Hepatocyte (in vitro differentiated cells): Measurements from ENCODE around the gene IFT122. TPM values are rescaled to one million over a fixed set of nuclear protein-coding genes. Genes with fewer than 3 reads are reported as not detected.

ENCODE experiments used
- DNase-seq: peaks from one replicate; pipeline ENCODE4 v3.0.0-alpha.2; 2016; ENCODE audit warnings: low spot score
- H2AFZ ChIP-seq: fragments of 200-600 bp; sonication (generic); 2 replicates; pipeline ENCODE4 v1.6.0; 2016; ENCODE audit warnings: antibody characterized with exemption, mild to moderate bottlenecking
- H3K27ac ChIP-seq: fragments of 200-600 bp; sonication (generic); 2 replicates; pipeline ENCODE4 v1.5.1; 2016; ENCODE audit warnings: mild to moderate bottlenecking
- H3K27me3 ChIP-seq: fragments of 200-600 bp; sonication (generic); 2 replicates; pipeline ENCODE4 v1.6.1; 2016
- H3K36me3 ChIP-seq: fragments of 200-600 bp; sonication (generic); replicated peaks from 2 replicates; pipeline ENCODE4 v1.5.1; 2016; ENCODE audit warnings: low read depth; ENCODE audit not compliant: insufficient read depth
- H3K4me1 ChIP-seq: fragments of 200-600 bp; sonication (generic); 2 replicates; pipeline ENCODE4 v1.5.1; 2016; ENCODE audit warnings: mild to moderate bottlenecking, moderate library complexity; ENCODE audit not compliant: insufficient read depth
- H3K4me2 ChIP-seq: fragments of 200-600 bp; sonication (generic); 2 replicates; pipeline ENCODE4 v1.6.0; 2016
- H3K4me3 ChIP-seq: fragments of 200-600 bp; sonication (generic); 2 replicates; pipeline ENCODE4 v1.5.1; 2016; ENCODE audit warnings: mild to moderate bottlenecking
- H3K79me2 ChIP-seq: fragments of 200-600 bp; sonication (generic); 2 replicates; pipeline ENCODE4 v1.6.0; 2017; ENCODE audit warnings: mild to moderate bottlenecking
- H3K9me2 ChIP-seq: fragments of 200-600 bp; sonication (generic); replicated peaks from 2 replicates; pipeline ENCODE4 v1.6.0; 2017; ENCODE audit warnings: mild to moderate bottlenecking; ENCODE audit not compliant: insufficient read depth
- H3K9me3 ChIP-seq: fragments of 200-600 bp; sonication (generic); 2 replicates; pipeline ENCODE4 v1.5.1; 2016; ENCODE audit warnings: low read depth, mild to moderate bottlenecking
- H4K20me1 ChIP-seq: fragments of 200-600 bp; sonication (generic); 2 replicates; pipeline ENCODE4 v1.6.0; 2016; ENCODE audit warnings: mild to moderate bottlenecking; ENCODE audit not compliant: insufficient read depth, poor library complexity, severe bottlenecking
- EZH2 ChIP-seq: fragments of 200-600 bp; sonication (generic); IDR thresholded peaks from 2 replicates; pipeline ENCODE4 v1.6.1; 2016; ENCODE audit warnings: antibody characterized with exemption, mild to moderate bottlenecking, borderline replicate concordance
- EZH2phosphoT487 ChIP-seq: fragments of 200-600 bp; sonication (generic); IDR thresholded peaks from one replicate; pipeline ENCODE4 v1.6.1; 2018; ENCODE audit warnings: antibody characterized with exemption, mild to moderate bottlenecking, low read depth, moderate library complexity; ENCODE audit not compliant: unreplicated experiment, severe bottlenecking
- WGBS: methylation state at CpG from one replicate; pipeline ENCODE4 v1.1.6; 2016; ENCODE audit warnings: low lambda C conversion rate; ENCODE audit errors: missing lambda C conversion rate; 5-methylcytosine and 5-hydroxymethylcytosine counted together
- polyA plus RNA-seq: library from polyadenylated mRNA; unstranded; fragments of >200 nt; fragmentation: Nextera tagmentation; extraction: Ambion mirVana; gene quantifications from 2 replicates; pipeline ENCODE4 v1.2.1, GENCODE V29; 2016
- small RNA-seq: library from RNA; depleted of rRNA; stranded (forward); fragments of <200 nt; gene quantifications from one replicate; pipeline ENCODE3, GENCODE V24; 2014
- total RNA-seq: library from RNA; depleted of rRNA; stranded (reverse); fragments of >200 nt; gene quantifications from 2 replicates; pipeline ENCODE4 v1.2.3, GENCODE V29; 2014
- TF ChIP-seq, protein P1 (sequence below): fragments of 200-600 bp; sonication (generic); IDR thresholded peaks from 2 replicates; pipeline ENCODE4 v1.5.1; 2016; ENCODE audit warnings: antibody characterized with exemption, mild to moderate bottlenecking; ENCODE audit not compliant: poor library complexity

IFT122 gene
- total and polyA plus RNA-seq, 2 experiments from 2014 or later = 11.4 to 14.6 TPM

DNA sequence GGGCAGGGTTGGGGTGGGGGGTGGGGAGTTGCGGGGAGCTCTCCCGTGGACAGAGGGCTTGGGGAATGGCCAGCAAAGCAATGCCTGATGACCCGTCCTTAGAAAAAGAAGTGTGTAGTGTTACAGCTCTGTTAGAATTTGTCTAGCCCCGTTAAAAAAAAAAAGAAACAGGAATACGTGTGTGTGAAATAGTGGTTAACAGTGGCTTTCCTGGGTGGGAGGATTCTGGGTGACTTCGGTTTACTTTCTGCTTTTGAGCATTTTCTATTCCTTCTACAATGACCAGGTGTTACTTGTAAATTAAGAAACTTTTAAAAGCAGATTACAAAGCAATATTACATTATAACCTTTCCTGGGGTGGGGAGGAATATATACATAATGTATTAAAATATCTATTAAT, 127.9 kb downstream of the IFT122 start:
- H3K79me2 ChIP-seq = no peaks in the 10 kb centered on the region
- no peak for DNase-seq
- H3K36me3 ChIP-seq = no peaks in the 10 kb centered on the region
- no peak overlapping the region for H3K4me3 ChIP-seq
- no peak overlapping the region for H3K27ac ChIP-seq
- no peaks in the 10 kb centered on the region for H3K9me2 ChIP-seq
- H3K4me1 ChIP-seq = no peaks in the 10 kb centered on the region
- H3K4me2 ChIP-seq = no peak overlapping the region
- H3K27me3 ChIP-seq = no peaks in the 10 kb centered on the region
- no peak overlapping the region for H2AFZ ChIP-seq
- H4K20me1 ChIP-seq = no peaks in the 10 kb centered on the region
- no peaks in the 10 kb centered on the region for H3K9me3 ChIP-seq
- TF ChIP-seq, protein P1, sequence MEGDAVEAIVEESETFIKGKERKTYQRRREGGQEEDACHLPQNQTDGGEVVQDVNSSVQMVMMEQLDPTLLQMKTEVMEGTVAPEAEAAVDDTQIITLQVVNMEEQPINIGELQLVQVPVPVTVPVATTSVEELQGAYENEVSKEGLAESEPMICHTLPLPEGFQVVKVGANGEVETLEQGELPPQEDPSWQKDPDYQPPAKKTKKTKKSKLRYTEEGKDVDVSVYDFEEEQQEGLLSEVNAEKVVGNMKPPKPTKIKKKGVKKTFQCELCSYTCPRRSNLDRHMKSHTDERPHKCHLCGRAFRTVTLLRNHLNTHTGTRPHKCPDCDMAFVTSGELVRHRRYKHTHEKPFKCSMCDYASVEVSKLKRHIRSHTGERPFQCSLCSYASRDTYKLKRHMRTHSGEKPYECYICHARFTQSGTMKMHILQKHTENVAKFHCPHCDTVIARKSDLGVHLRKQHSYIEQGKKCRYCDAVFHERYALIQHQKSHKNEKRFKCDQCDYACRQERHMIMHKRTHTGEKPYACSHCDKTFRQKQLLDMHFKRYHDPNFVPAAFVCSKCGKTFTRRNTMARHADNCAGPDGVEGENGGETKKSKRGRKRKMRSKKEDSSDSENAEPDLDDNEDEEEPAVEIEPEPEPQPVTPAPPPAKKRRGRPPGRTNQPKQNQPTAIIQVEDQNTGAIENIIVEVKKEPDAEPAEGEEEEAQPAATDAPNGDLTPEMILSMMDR = no peak
- no peak for TF ChIP-seq EZH2
- TF ChIP-seq EZH2phosphoT487 = no peak
- 93% methylated on average over 3 of the region's 6 CpGs for WGBS

DNA sequence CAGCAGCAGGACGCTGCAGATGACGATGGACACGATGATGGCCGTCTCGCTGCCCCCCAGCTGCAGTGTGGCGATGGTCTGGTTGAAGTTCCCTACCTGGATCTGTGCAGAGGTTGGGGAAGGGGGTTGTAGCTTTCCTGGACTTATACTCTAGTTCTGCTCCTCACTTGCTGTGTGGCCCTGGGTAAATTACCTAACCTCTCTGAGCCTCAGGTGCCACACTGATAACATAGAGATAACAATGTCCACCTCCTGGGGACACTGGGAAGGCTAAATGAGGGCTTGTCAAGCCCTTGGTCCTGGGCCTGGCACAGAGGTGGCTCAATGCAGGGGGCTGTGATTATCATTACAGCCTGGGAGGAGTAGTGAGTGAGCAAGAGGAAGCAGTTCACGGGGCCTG, 129.8 kb downstream of the IFT122 start:
- 97% methylated on average over 7 of the region's 7 CpGs for WGBS
- Histone ChIP-seq H3K27ac (no peak overlapping the region), H3K4me2 (no peak overlapping the region), H3K9me2 (no peaks in the 10 kb centered on the region), H2AFZ (no peak overlapping the region), H3K9me3 (no peaks in the 10 kb centered on the region), H4K20me1 (no peaks in the 10 kb centered on the region), H3K27me3 (no peaks in the 10 kb centered on the region), H3K4me1 (no peaks in the 10 kb centered on the region), H3K36me3 (no peaks in the 10 kb centered on the region), H3K4me3 (no peak overlapping the region), H3K79me2 (no peaks in the 10 kb centered on the region)
- TF ChIP-seq, protein P1 = no peak
- no peak for TF ChIP-seq EZH2phosphoT487
- TF ChIP-seq EZH2 = no peak
- DNase-seq = no peak

Small RNA genes within 50 kb of the gene (small RNA-seq; reads per million reads assigned to genes)
- gene SNORA7B = 195 reads per million, percentile 98 among the genes with 10 or more reads in this experiment

Other genes starting within 250 kb of the IFT122 start
- 167 and 169 TPM in 2 replicates for gene COPG1, start 190.6 kb upstream of the IFT122 start, total RNA-seq
- 176 and 185 TPM in 2 replicates for gene COPG1, start 190.6 kb upstream of the IFT122 start, polyA plus RNA-seq
- gene HMCES, start 161.4 kb upstream of the IFT122 start, total RNA-seq = 16.8 and 20.1 TPM in 2 replicates
- 30.0 and 34.3 TPM in 2 replicates for gene HMCES, start 161.4 kb upstream of the IFT122 start, polyA plus RNA-seq
- gene EFCAB12, start 11.6 kb upstream of the IFT122 start, total RNA-seq = 0.20 and 0.44 TPM in 2 replicates
- 0.19 and 1.5 TPM in 2 replicates for gene EFCAB12, start 11.6 kb upstream of the IFT122 start, polyA plus RNA-seq
- gene MBD4, start 276 bp upstream of the IFT122 start, total RNA-seq = 25.0 and 27.5 TPM in 2 replicates
- 20.8 and 22.2 TPM in 2 replicates for gene MBD4, start 276 bp upstream of the IFT122 start, polyA plus RNA-seq
- not detected in 2 replicates for gene RHO, start 88.4 kb downstream of the IFT122 start, total RNA-seq
- 0.19 TPM in 1 of 2 replicates, not detected in the other for gene RHO, start 88.4 kb downstream of the IFT122 start, polyA plus RNA-seq
- gene H1-8, start 103.0 kb downstream of the IFT122 start, total RNA-seq = not detected in 2 replicates
- gene H1-8, start 103.0 kb downstream of the IFT122 start, polyA plus RNA-seq = not detected in 2 replicates
- 22.0 and 45.3 TPM in 2 replicates for gene PLXND1, start 166.5 kb downstream of the IFT122 start, total RNA-seq
- gene PLXND1, start 166.5 kb downstream of the IFT122 start, polyA plus RNA-seq = 24.9 and 36.3 TPM in 2 replicates